Measurements from ENCODE around the gene TIMM13.

- TF ChIP-seq, protein P1, sequence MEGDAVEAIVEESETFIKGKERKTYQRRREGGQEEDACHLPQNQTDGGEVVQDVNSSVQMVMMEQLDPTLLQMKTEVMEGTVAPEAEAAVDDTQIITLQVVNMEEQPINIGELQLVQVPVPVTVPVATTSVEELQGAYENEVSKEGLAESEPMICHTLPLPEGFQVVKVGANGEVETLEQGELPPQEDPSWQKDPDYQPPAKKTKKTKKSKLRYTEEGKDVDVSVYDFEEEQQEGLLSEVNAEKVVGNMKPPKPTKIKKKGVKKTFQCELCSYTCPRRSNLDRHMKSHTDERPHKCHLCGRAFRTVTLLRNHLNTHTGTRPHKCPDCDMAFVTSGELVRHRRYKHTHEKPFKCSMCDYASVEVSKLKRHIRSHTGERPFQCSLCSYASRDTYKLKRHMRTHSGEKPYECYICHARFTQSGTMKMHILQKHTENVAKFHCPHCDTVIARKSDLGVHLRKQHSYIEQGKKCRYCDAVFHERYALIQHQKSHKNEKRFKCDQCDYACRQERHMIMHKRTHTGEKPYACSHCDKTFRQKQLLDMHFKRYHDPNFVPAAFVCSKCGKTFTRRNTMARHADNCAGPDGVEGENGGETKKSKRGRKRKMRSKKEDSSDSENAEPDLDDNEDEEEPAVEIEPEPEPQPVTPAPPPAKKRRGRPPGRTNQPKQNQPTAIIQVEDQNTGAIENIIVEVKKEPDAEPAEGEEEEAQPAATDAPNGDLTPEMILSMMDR (optimal IDR thresholded peaks at IDR 0.05 in 1 of 3, IDR thresholded peaks at IDR 0.05 in 1 of 3, conservative IDR thresholded peaks at IDR 0.05 in 1 of 3; ENCODE audit: extremely low read depth in 1 of 3, insufficient read depth in 2 of 3, low read length in 3 of 3), result no peak
- no peak for TF ChIP-seq EZH2 (IDR thresholded peaks at IDR 0.05; ENCODE audit: low read length)
These were observed 6.9 kb upstream of the TIMM13 start for GRCh38 chr19:2434267-2434666.
